ENCODE results near the gene PFDN2.
"Not testable (repeated sequence)": the region's sequence is repeated elsewhere in the genome, so short reads cannot be mapped to it uniquely, and the experiment has no call there.

PFDN2 gene

DNA sequence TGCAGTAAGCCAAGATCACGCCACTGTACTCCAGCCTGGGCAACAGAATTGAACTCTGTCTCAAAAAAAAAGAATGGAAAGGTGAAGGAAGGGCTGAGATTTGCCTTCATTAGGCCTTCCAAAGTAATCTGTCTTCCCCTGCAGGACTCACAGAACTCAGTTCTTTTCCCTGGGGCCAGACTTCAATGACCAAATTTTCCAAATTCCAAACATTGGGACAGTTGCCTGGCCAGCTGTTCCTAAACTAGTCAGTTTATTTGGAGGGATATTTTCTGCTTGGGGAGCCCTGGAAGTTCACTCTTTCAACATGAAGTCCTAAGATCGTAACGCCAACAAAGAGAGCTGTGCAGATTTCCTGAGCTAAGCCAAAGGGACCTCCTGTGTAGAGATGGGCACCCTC, 20.0 kb upstream of the PFDN2 start:
- DNase-seq, result no peak

GRCh38 chr1:161133220-161133740, 15.4 kb upstream of the PFDN2 start:
- no peak for DNase-seq

- DNase-seq, result peak; percentile 91 to 98
Observed at GRCh38 chr1:161132410-161133219, 14.8 kb upstream of the PFDN2 start, which contains the start of gene DEDD. TSS of gene DEDD (minus strand) at chr1:161132667. CDS start at chr1:161124462, 8,205 bp downstream.

DNA sequence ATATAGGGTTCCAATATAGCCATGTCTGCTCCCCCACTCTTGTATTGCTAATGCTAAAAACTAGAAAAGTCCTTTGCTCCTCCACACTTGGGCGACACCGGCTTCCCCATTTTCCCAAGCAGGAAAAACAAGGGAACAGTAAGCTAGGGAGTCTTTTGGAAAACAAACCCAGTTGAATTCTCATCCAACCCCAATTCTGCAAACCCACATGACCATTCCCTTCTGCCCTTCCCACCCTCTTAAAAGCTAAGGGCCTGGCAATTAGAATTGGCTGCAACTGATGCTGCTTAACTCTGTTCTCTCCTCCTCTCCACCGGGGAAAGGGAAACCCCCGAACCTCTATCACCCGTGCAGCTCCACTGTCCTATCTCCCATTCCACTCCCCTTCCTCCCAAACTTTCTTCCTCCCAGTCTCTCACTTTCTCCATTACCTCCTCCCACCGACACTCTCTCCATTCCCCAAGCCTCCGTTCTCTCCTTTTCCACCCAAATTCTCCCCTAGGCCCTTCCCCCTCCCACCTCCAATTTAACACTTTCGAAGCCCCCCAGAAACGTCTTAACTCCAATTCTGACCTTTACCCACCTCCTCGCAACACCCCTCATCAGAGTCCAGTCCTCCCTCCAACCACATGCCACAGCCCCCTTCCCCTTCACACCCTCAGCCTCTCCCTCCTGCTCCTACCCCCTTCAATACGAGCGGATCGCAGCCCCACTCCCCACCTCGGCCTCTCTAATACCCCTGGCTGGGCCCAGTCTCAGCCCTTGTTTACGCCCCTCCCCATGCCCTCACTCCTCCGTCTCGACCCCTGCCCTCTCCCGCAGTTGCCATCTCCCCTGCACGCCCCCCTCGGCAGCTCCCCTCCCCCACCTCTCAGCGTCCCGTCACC, 13.9 kb upstream of the PFDN2 start:
- peak in 1 of 2 donors; percentile 9 for DNase-seq

- no peak for DNase-seq
Observed at GRCh38 chr1:161130266-161130665, 12.4 kb upstream of the PFDN2 start.

GRCh38 chr1:161128591-161129420, 11.0 kb upstream of the PFDN2 start:
- DNase-seq, result no peak

GRCh38 chr1:161127649-161128048, 9.8 kb upstream of the PFDN2 start:
- no peak for DNase-seq

DNA sequence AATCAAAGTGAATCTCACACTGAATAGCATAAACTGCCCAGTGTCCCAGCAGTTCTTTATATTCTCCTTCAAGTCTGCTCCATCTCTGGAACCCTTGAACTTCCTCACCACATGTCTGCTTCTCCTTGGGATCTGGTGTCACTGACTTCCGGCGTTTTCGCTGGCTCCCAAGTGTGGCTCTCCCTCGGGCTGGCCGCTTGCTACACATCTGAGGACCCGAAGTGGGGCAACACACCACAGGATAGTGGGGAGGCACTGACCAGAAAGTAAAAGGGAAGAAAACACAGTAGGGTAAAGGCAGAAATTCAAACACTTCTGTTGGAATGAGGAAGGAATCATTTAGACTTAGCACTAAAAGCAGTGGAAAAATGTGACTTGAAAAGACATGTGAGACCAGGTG, 5.1 kb upstream of the PFDN2 start:
- no peak for DNase-seq

- DNase-seq, result peak in 1 of 2 donors; percentile 1
Observed at GRCh38 chr1:161121834-161122233, 4.0 kb upstream of the PFDN2 start.

- no peak for DNase-seq
Observed at GRCh38 chr1:161121042-161121650, 3.3 kb upstream of the PFDN2 start.

GRCh38 chr1:161119092-161119903, 1.5 kb upstream of the PFDN2 start:
- DNase-seq, result no peak

- DNase-seq, result not testable (repeated sequence)
Observed at GRCh38 chr1:161115961-161116360, 1.9 kb downstream of the PFDN2 start.

DNA sequence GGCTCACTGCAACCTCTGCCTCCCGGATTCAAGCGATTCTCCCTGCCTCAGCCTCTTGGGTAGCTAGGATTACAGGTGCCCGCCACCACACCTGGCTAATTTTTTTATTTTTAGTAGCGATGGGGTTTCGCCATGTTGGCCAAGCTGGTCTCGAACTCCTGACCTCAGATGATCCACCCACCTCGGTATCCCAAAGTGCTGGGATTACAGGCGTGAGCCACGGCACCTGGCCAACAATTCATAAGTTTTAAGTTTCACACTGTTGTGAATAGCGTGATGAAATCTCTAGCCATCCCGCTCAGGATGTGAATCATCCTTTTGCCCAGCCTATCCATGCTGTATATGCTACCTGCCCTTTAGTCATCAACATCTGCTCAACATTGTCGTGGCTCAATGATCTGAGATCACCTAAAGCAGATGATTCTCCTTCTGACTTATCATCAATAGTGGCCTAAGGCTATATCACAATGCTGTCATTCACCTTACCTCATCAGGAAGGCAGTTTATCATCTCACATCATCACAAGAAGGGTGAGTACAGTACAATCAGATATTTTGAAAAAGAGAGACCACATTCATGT, 2.6 kb downstream of the PFDN2 start:
- DNase-seq, result no peak

- DNase-seq, result no peak
Observed at GRCh38 chr1:161114556-161114955, 3.3 kb downstream of the PFDN2 start.

- DNase-seq, result no peak
Observed at GRCh38 chr1:161113915-161114314, 3.9 kb downstream of the PFDN2 start.

DNA sequence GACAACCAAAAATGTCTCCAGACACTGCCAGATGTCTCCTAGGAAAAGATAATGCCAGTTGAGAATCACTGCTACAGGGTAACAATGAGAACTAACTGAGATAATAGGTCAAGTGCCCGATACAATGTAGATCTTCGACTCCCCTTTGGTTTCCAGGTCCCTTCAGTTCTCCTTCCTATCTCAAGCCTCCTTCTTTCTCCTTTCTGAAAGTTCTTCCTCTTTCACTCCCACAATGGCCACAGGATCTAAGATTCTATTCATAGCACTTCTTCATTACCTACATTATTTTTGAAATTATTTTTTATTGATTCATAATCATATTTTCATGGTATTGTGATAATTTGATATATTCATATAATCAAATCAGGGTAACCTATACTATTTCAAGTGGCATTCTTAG, 6.3 kb downstream of the PFDN2 start:
- no peak for DNase-seq

DNA sequence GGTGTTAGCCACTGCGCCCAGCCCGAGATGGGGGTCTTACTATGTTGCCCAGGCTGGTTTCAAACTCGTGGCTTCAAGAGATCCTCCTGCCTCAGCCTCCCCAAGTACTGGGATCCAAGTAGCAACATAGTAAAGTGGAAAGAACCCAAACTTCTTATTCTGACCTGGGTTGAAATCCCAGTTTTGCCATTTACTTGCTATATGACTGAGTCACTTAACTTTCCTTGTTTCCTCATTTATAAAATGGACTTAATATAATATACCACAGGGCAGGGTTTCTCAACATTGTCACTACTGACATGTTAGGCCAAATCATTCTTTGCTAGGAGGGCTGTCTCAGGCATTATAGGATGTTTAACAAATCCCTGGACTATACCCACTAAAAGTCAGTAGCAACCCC, 6.7 kb downstream of the PFDN2 start:
- DNase-seq, result no peak

- DNase-seq, result no peak
Observed at GRCh38 chr1:161106431-161106830, 11.4 kb downstream of the PFDN2 start.

- DNase-seq, result no peak
Observed at GRCh38 chr1:161100556-161100955, 17.3 kb downstream of the PFDN2 start.

GRCh38 chr1:161099090-161099802, 18.6 kb downstream of the PFDN2 start:
- DNase-seq, result no peak

All from hippocampal formation (tissue), 2 donors.